H9 (cell line): ENCODE data around the gene NOG. TPM values are rescaled to one million over a fixed set of nuclear protein-coding genes. Genes with fewer than 3 reads are reported as not detected.

Experiments
- DNase-seq: peaks from one replicate; pipeline ENCODE4 v3.0.0-alpha.2; 2017
- H2AFZ ChIP-seq: one replicate; pipeline ENCODE4 v1.6.1; 2013; ENCODE audit warnings: mild to moderate bottlenecking, low read length, control low read depth, moderate library complexity
- H2AK5ac ChIP-seq: 2 replicates; pipeline ENCODE4 v1.6.1; 2013; ENCODE audit warnings: low read length, control low read depth, mixed read lengths; ENCODE audit not compliant: insufficient read length
- H2BK120ac ChIP-seq: one replicate; pipeline ENCODE4 v1.6.1; 2013; ENCODE audit warnings: low read depth, mild to moderate bottlenecking, low read length, control low read depth, inconsistent platforms; ENCODE audit not compliant: poor library complexity, severe bottlenecking
- H2BK12ac ChIP-seq: 2 replicates; pipeline ENCODE4 v1.6.1; 2013; ENCODE audit warnings: low read length, control low read depth, mixed read lengths, low read depth; ENCODE audit not compliant: insufficient read length
- H2BK15ac ChIP-seq: 2 replicates; pipeline ENCODE4 v1.6.1; 2013; ENCODE audit warnings: low read depth, low read length, control low read depth
- H2BK20ac ChIP-seq: one replicate; pipeline ENCODE4 v1.6.1; 2013; ENCODE audit warnings: low read depth, mild to moderate bottlenecking, low read length, control low read depth, inconsistent platforms; ENCODE audit not compliant: poor library complexity, severe bottlenecking
- H2BK5ac ChIP-seq: 2 replicates; pipeline ENCODE4 v1.6.1; 2013; ENCODE audit warnings: low read length, control low read depth, mixed read lengths; ENCODE audit not compliant: insufficient read length
- H3K14ac ChIP-seq: 2 replicates; pipeline ENCODE4 v1.6.1; 2013; ENCODE audit warnings: low read length, control low read depth; ENCODE audit not compliant: insufficient read depth
- H3K18ac ChIP-seq: 2 replicates; pipeline ENCODE4 v1.6.1; 2013; ENCODE audit warnings: low read depth, mild to moderate bottlenecking, mixed read lengths, low read length, control low read depth; ENCODE audit not compliant: insufficient read length
- H3K23ac ChIP-seq: 2 replicates; pipeline ENCODE4 v1.6.1; 2013; ENCODE audit warnings: low read length, control low read depth, mixed read lengths, low read depth; ENCODE audit not compliant: insufficient read length
- H3K23me2 ChIP-seq: 2 replicates; pipeline ENCODE4 v1.6.1; 2013; ENCODE audit warnings: low read depth, mild to moderate bottlenecking, mixed read lengths, low read length, control low read depth; ENCODE audit not compliant: insufficient read length, poor library complexity, severe bottlenecking
- H3K27ac ChIP-seq: 2 replicates; pipeline ENCODE4 v1.5.1; 2013; ENCODE audit warnings: low read length, control low read depth, mixed read lengths, low read depth; ENCODE audit not compliant: insufficient read length
- H3K27me3 ChIP-seq: 2 replicates; pipeline ENCODE4 v1.6.1; 2013; ENCODE audit warnings: low read length, control low read depth, inconsistent platforms; ENCODE audit not compliant: insufficient read depth
- H3K4ac ChIP-seq: 2 replicates; pipeline ENCODE4 v1.6.1; 2013; ENCODE audit warnings: low read depth, mild to moderate bottlenecking, control low read depth, inconsistent platforms, low read length, moderate library complexity
- H3K4me1 ChIP-seq: 2 replicates; pipeline ENCODE4 v1.6.1; 2013; ENCODE audit warnings: low read length, control low read depth, inconsistent platforms; ENCODE audit not compliant: insufficient read depth
- H3K4me2 ChIP-seq: 2 replicates; pipeline ENCODE4 v1.6.1; 2013; ENCODE audit warnings: low read length, control low read depth, mixed read lengths; ENCODE audit not compliant: insufficient read length, insufficient read depth
- H3K56ac ChIP-seq: 2 replicates; pipeline ENCODE4 v1.6.1; 2013; ENCODE audit warnings: low read depth, mild to moderate bottlenecking, mixed read lengths, low read length, control low read depth; ENCODE audit not compliant: insufficient read length
- H3K79me1 ChIP-seq: 2 replicates; pipeline ENCODE4 v1.6.1; 2013; ENCODE audit warnings: low read depth, mild to moderate bottlenecking, moderate library complexity, low read length, control low read depth, inconsistent platforms; ENCODE audit not compliant: insufficient read depth, poor library complexity, severe bottlenecking
- H3K79me2 ChIP-seq: 2 replicates; pipeline ENCODE4 v1.6.1; 2013; ENCODE audit warnings: low read length, control low read depth, inconsistent platforms; ENCODE audit not compliant: insufficient read depth
- H3K9ac ChIP-seq: 2 replicates; pipeline ENCODE4 v1.6.1; 2013; ENCODE audit warnings: low read length, control low read depth, mixed read lengths; ENCODE audit not compliant: insufficient read length; ENCODE audit errors: extremely low read depth
- H3K9me3 ChIP-seq: one replicate; pipeline ENCODE4 v1.6.1; 2013; ENCODE audit warnings: low read depth, low read length, inconsistent platforms; ENCODE audit not compliant: control insufficient read depth
- H3T11ph ChIP-seq: one replicate; pipeline ENCODE4 v1.6.1; 2013; ENCODE audit warnings: mild to moderate bottlenecking, low read length, control low read depth, inconsistent platforms
- H4K20me1 ChIP-seq: one replicate; pipeline ENCODE4 v1.6.1; 2013; ENCODE audit not compliant: control insufficient read depth, insufficient read length, insufficient read depth
- H4K5ac ChIP-seq: 2 replicates; pipeline ENCODE4 v1.6.1; 2013; ENCODE audit warnings: low read depth, mild to moderate bottlenecking, mixed read lengths, low read length, control low read depth; ENCODE audit not compliant: insufficient read length
- H4K8ac ChIP-seq: replicated peaks from 2 replicates; pipeline ENCODE4 v1.6.1; 2013; ENCODE audit warnings: low read length, control low read depth, mixed read lengths, low read depth; ENCODE audit not compliant: insufficient read length
- H4K91ac ChIP-seq: 2 replicates; pipeline ENCODE4 v1.6.1; 2013; ENCODE audit warnings: low read depth, mild to moderate bottlenecking, moderate library complexity, mixed read lengths, low read length, control low read depth; ENCODE audit not compliant: insufficient read length
- H3K27ac Mint-ChIP-seq, 3 experiments: 2 replicates in 2 of 3; 3 replicates in 1 of 3; pipeline ENCODE4 v1.8.0; 2020 to 2021; ENCODE audit warnings: mixed read lengths in 3 of 3, mild to moderate bottlenecking in 1 of 3, moderate library complexity in 1 of 3
- H3K27me3 Mint-ChIP-seq: 2 replicates; pipeline ENCODE4 v1.8.0; 2021; ENCODE audit warnings: low read depth, mild to moderate bottlenecking, moderate library complexity, mixed read lengths
- H3K36me3 Mint-ChIP-seq, 3 experiments: 2 replicates in 2 of 3; 3 replicates in 1 of 3; pipeline ENCODE4 v1.8.0; 2020 to 2021; ENCODE audit warnings: low read depth in 3 of 3, mixed read lengths in 3 of 3; ENCODE audit not compliant: insufficient read depth in 1 of 3
- H3K4me1 Mint-ChIP-seq, 2 experiments: 2 replicates each; pipeline ENCODE4 v1.8.0; 2020; ENCODE audit warnings: mixed read lengths in 2 of 2
- H3K4me3 Mint-ChIP-seq, 2 experiments: 2 replicates in 1 of 2; 3 replicates in 1 of 2; pipeline ENCODE4 v1.8.0; 2020 to 2021; ENCODE audit warnings: mild to moderate bottlenecking in 2 of 2, mixed read lengths in 2 of 2, moderate library complexity in 1 of 2
- H3K9me3 Mint-ChIP-seq, 2 experiments: 2 replicates in 1 of 2; 3 replicates in 1 of 2; pipeline ENCODE4 v1.8.0; 2020; ENCODE audit warnings: mild to moderate bottlenecking in 2 of 2, mixed read lengths in 2 of 2, moderate library complexity in 1 of 2
- WGBS: extraction: QIAGEN DNeasy Blood & Tissue Kit; methylation state at CpG from one replicate; pipeline ENCODE4 v1.1.7; 2013; ENCODE audit warnings: missing lambda C conversion rate, low lambda C conversion rate, mixed read lengths; ENCODE audit not compliant: insufficient read length; ENCODE audit errors: extremely low coverage; 5-methylcytosine and 5-hydroxymethylcytosine counted together
- total RNA-seq: library from RNA; stranded (reverse); gene quantifications from 2 replicates; pipeline ENCODE4 v1.2.1, GENCODE V29; 2021
- TF ChIP-seq, protein P1 (sequence below): fragments of 200-600 bp; sonication (generic); conservative IDR thresholded peaks from 3 replicates; pipeline ENCODE4 v1.8.0; 2021; ENCODE audit warnings: antibody characterized with exemption, mild to moderate bottlenecking

Gene NOG
- total RNA-seq, 1 experiment from 2014 or later, result not detected

DNA sequence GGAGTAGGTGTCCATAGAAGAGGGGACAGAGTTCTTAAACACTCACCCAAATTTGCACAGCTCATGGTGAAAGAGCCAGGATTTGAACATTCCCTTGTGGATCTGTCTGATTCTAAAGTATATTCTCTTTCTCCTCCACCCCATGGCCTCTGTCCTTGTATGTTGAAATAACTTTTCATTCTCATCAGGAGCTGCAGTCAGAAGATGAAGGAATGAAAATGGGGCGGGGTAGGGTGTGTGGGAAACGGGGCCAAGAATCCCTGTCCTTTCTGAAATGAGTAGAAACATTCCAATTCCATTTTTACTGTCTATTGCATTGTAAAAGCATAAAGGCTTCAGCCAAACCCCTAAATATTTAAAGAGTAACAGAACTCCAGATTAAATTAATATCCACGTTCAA, 42.8 kb downstream of the NOG start:
- no peak overlapping the region for H2BK12ac ChIP-seq
- WGBS, result no CpG with 5 or more reads among the region's 3 CpGs
- no peak overlapping the region for H3K27ac Mint-ChIP-seq

More for the DNA sequence above, 42.8 kb downstream of the NOG start:
- no peak overlapping the region for H2BK120ac ChIP-seq
- no peaks in the 10 kb centered on the region for H3K9me3 Mint-ChIP-seq
- H3K56ac ChIP-seq, result no peak overlapping the region
- TF ChIP-seq, protein P1, sequence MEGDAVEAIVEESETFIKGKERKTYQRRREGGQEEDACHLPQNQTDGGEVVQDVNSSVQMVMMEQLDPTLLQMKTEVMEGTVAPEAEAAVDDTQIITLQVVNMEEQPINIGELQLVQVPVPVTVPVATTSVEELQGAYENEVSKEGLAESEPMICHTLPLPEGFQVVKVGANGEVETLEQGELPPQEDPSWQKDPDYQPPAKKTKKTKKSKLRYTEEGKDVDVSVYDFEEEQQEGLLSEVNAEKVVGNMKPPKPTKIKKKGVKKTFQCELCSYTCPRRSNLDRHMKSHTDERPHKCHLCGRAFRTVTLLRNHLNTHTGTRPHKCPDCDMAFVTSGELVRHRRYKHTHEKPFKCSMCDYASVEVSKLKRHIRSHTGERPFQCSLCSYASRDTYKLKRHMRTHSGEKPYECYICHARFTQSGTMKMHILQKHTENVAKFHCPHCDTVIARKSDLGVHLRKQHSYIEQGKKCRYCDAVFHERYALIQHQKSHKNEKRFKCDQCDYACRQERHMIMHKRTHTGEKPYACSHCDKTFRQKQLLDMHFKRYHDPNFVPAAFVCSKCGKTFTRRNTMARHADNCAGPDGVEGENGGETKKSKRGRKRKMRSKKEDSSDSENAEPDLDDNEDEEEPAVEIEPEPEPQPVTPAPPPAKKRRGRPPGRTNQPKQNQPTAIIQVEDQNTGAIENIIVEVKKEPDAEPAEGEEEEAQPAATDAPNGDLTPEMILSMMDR, result no peak
- no peak overlapping the region for H2BK20ac ChIP-seq
- no peaks in the 10 kb centered on the region for H3K4me1 ChIP-seq
- no peaks in the 10 kb centered on the region for H3K79me1 ChIP-seq
- H3K4ac ChIP-seq, result no peak overlapping the region
- no peak overlapping the region for H3K4me2 ChIP-seq
- H3K4me3 Mint-ChIP-seq, result no peak overlapping the region
- peaks cover 3 to 4% of the 10 kb centered on the region in 2 experiments for H3K4me1 Mint-ChIP-seq
- H4K8ac ChIP-seq, result no peak overlapping the region
- no peaks in the 10 kb centered on the region; the same call in 1 of the 2 replicates for H3K27me3 ChIP-seq
- peaks cover 31% of the 10 kb centered on the region for H3K27me3 Mint-ChIP-seq
- DNase-seq, result no peak
- H3K79me2 ChIP-seq, result no peaks in the 10 kb centered on the region
- H3K36me3 Mint-ChIP-seq, result no peaks in the 10 kb centered on the region
- H4K5ac ChIP-seq, result no peak overlapping the region
- no peak overlapping the region for H4K91ac ChIP-seq
- no peaks in the 10 kb centered on the region for H4K20me1 ChIP-seq
- H3K27ac ChIP-seq, result no peak overlapping the region
- no peak overlapping the region for H3K23ac ChIP-seq
- no peak overlapping the region for H2AK5ac ChIP-seq
- no peak overlapping the region for H3T11ph ChIP-seq
- H3K9me3 ChIP-seq, result no peaks in the 10 kb centered on the region
- H3K14ac ChIP-seq, result no peak overlapping the region
- no peak overlapping the region for H2BK5ac ChIP-seq
- no peak overlapping the region for H2BK15ac ChIP-seq
- no peaks in the 10 kb centered on the region for H3K23me2 ChIP-seq
- no peak overlapping the region for H2AFZ ChIP-seq
- H3K9ac ChIP-seq, result no peak overlapping the region
- no peak overlapping the region for H3K18ac ChIP-seq
